Mammary epithelial cell (primary cell): ENCODE measurements around the gene FREM2.

Experiments used
- EZH2 ChIP-seq: IDR thresholded peaks from 2 replicates; pipeline ENCODE4 v1.6.1; 2012; ENCODE audit warnings: low read length, inconsistent platforms, borderline replicate concordance
- TF ChIP-seq, protein P1 (sequence below), 2 donors: IDR thresholded peaks in 1 of 2; conservative IDR thresholded peaks in 1 of 2; 2 replicates each; pipeline ENCODE4 v1.5.1; 2011 to 2012; ENCODE audit warnings: inconsistent platforms in 2 of 2, low read length in 2 of 2, mild to moderate bottlenecking in 2 of 2, control low read depth in 1 of 2, low read depth in 1 of 2; ENCODE audit not compliant: insufficient read depth in 1 of 2; ENCODE audit errors: extremely low read depth in 1 of 2

GRCh38 chr13:38700051-38700450, 13.2 kb downstream of the FREM2 start:
- TF ChIP-seq EZH2, result no peak
- TF ChIP-seq, protein P1, sequence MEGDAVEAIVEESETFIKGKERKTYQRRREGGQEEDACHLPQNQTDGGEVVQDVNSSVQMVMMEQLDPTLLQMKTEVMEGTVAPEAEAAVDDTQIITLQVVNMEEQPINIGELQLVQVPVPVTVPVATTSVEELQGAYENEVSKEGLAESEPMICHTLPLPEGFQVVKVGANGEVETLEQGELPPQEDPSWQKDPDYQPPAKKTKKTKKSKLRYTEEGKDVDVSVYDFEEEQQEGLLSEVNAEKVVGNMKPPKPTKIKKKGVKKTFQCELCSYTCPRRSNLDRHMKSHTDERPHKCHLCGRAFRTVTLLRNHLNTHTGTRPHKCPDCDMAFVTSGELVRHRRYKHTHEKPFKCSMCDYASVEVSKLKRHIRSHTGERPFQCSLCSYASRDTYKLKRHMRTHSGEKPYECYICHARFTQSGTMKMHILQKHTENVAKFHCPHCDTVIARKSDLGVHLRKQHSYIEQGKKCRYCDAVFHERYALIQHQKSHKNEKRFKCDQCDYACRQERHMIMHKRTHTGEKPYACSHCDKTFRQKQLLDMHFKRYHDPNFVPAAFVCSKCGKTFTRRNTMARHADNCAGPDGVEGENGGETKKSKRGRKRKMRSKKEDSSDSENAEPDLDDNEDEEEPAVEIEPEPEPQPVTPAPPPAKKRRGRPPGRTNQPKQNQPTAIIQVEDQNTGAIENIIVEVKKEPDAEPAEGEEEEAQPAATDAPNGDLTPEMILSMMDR (conservative IDR thresholded peaks at IDR 0.05 in 1 of 2, IDR thresholded peaks at IDR 0.05 in 1 of 2; ENCODE audit: extremely low read depth in 1 of 2, insufficient read depth in 1 of 2, low read depth in 1 of 2, low read length in 2 of 2), result no peak
